Osteocyte (in vitro differentiated cells): Measurements from ENCODE around the gene SERINC3. TPM values are rescaled to one million over a fixed set of nuclear protein-coding genes. Genes with fewer than 3 reads are reported as not detected.

Experiments
- DNase-seq: peaks from one replicate; pipeline ENCODE4 v3.0.0; 2021; ENCODE audit warnings: mixed read lengths; ENCODE audit not compliant: unreplicated experiment; ENCODE audit errors: extremely low spot score
- H3K27ac Mint-ChIP-seq: one replicate; pipeline ENCODE4 v1.8.0; 2021; ENCODE audit warnings: mild to moderate bottlenecking, mixed read lengths; ENCODE audit not compliant: unreplicated experiment
- H3K27me3 Mint-ChIP-seq: one replicate; pipeline ENCODE4 v1.8.0; 2021; ENCODE audit warnings: mixed read lengths; ENCODE audit not compliant: unreplicated experiment
- H3K36me3 Mint-ChIP-seq: one replicate; pipeline ENCODE4 v1.8.0; 2021; ENCODE audit warnings: mixed read lengths; ENCODE audit not compliant: unreplicated experiment
- H3K4me1 Mint-ChIP-seq: one replicate; pipeline ENCODE4 v1.8.0; 2021; ENCODE audit warnings: mixed read lengths; ENCODE audit not compliant: unreplicated experiment
- H3K4me3 Mint-ChIP-seq: one replicate; pipeline ENCODE4 v1.8.0; 2021; ENCODE audit warnings: mild to moderate bottlenecking, moderate library complexity, mixed read lengths; ENCODE audit not compliant: unreplicated experiment
- H3K9me3 Mint-ChIP-seq: one replicate; pipeline ENCODE4 v1.8.0; 2021; ENCODE audit warnings: mixed read lengths; ENCODE audit not compliant: unreplicated experiment
- total RNA-seq: library from RNA; stranded (reverse); gene quantifications from 2 replicates; pipeline ENCODE4 v1.2.1, GENCODE V29; 2021
- TF ChIP-seq, protein P1 (sequence below): fragments of 200-600 bp; sonication (generic); IDR thresholded peaks from 2 replicates; pipeline ENCODE4 v1.5.0; 2021; ENCODE audit warnings: antibody characterized with exemption, mild to moderate bottlenecking, moderate library complexity

SERINC3 gene
- total RNA-seq, 1 donor from 2014 or later, result 121 TPM

DNA sequence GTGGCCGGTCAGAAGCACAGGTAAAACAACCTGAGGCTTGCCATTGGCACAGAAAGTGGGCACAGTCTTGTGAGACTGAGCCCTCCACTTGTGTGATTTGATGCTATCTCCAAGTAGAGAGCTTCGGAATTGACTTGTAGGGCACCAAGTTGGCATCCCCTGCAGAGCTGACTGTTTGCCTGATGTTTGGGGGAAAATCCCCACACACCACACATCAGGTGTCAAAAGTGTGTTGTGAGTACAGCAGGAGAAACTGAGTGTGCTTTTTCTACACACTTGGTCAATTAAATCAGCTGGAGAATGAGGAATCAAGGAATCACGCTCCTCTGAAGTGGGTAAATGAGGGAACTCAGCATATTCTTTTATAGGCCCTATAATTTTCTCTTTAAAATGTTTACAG lies 989 bp downstream of the SERINC3 start:
- no peaks in the 10 kb centered on the region for H3K9me3 Mint-ChIP-seq
- TF ChIP-seq, protein P1, sequence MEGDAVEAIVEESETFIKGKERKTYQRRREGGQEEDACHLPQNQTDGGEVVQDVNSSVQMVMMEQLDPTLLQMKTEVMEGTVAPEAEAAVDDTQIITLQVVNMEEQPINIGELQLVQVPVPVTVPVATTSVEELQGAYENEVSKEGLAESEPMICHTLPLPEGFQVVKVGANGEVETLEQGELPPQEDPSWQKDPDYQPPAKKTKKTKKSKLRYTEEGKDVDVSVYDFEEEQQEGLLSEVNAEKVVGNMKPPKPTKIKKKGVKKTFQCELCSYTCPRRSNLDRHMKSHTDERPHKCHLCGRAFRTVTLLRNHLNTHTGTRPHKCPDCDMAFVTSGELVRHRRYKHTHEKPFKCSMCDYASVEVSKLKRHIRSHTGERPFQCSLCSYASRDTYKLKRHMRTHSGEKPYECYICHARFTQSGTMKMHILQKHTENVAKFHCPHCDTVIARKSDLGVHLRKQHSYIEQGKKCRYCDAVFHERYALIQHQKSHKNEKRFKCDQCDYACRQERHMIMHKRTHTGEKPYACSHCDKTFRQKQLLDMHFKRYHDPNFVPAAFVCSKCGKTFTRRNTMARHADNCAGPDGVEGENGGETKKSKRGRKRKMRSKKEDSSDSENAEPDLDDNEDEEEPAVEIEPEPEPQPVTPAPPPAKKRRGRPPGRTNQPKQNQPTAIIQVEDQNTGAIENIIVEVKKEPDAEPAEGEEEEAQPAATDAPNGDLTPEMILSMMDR, result no peak
- no peaks in the 10 kb centered on the region for H3K27me3 Mint-ChIP-seq
- peaks cover 39% of the 10 kb centered on the region for H3K4me1 Mint-ChIP-seq
- H3K36me3 Mint-ChIP-seq, result no peaks in the 10 kb centered on the region
- peak overlapping the region; percentile 97 for H3K27ac Mint-ChIP-seq
- H3K4me3 Mint-ChIP-seq, result peak overlapping the region; percentile 90
- no peak for DNase-seq

DNA sequence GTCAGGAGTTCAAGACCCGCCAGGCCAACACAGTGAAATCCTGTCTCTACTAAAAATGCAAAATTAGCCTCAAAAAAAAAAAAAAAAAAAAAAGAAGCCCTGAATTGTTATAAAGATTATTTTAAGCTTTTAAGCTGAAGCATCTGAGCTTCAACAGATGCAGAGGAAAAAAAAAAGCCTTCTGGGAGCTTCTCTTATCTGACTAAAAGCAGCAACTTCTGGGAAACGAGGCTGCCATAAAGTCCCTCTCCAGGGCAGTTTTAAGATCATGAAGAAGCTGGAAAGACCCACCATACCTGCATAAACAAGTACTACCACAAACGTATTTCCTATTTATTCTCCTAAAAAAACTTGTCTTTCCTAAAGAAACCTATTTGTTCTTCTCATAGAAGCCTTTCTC lies 3.6 kb downstream of the SERINC3 start:
- H3K4me3 Mint-ChIP-seq, result no peak overlapping the region
- peaks cover 46% of the 10 kb centered on the region for H3K4me1 Mint-ChIP-seq
- no peaks in the 10 kb centered on the region for H3K27me3 Mint-ChIP-seq
- peaks cover 3% of the 10 kb centered on the region for H3K36me3 Mint-ChIP-seq
- TF ChIP-seq, protein P1, result no peak
- no peaks in the 10 kb centered on the region for H3K9me3 Mint-ChIP-seq
- no peak for DNase-seq
- no peak overlapping the region for H3K27ac Mint-ChIP-seq

DNA sequence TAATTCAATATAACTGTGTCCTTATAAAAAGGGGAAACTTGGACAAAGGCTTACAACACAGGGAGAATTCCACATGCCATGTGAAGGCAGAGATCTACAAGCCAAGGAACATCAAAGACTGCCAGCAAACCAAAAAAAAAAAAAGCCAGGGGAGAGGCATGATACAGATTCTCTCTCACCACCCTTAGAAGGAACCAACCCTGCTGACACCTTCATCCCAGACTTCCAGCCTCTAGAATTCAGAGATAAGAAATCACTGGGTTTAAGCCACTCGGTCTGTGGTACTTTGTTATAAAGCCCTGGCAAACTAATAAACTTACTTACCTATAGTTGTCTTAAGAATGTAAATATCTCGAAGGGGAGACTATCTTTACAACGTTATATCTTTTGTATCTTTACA lies 4.4 kb downstream of the SERINC3 start:
- H3K27ac Mint-ChIP-seq, result no peak overlapping the region
- TF ChIP-seq, protein P1, result no peak
- no peak for DNase-seq
- H3K27me3 Mint-ChIP-seq, result no peaks in the 10 kb centered on the region
- peaks cover 46% of the 10 kb centered on the region for H3K4me1 Mint-ChIP-seq
- peaks cover 3% of the 10 kb centered on the region for H3K36me3 Mint-ChIP-seq
- no peak overlapping the region for H3K4me3 Mint-ChIP-seq
- H3K9me3 Mint-ChIP-seq, result no peaks in the 10 kb centered on the region

DNA sequence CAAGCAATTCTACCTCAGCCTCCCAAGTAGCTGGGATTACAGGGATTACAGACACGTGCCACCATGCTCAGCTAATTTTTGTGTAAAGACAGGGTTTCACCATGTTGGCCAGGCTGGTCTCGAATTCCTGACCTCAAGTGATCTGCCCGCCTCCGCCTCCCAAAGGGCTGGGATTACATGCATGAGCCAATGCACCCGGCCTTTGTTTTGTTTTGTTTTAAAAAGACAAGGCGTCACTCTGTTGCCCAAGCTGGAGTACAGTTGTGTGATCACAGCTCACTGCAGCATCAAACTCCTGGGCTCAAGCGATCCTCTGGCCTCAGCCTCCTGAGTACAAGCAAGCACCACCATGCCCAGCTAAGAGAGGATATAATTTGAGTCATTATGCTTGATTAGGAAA lies 5.4 kb downstream of the SERINC3 start:
- Mint-ChIP-seq H3K9me3 (no peaks in the 10 kb centered on the region), H3K4me3 (no peak overlapping the region), H3K4me1 (peaks cover 41% of the 10 kb centered on the region), H3K27me3 (no peaks in the 10 kb centered on the region), H3K36me3 (peaks cover 3% of the 10 kb centered on the region), H3K27ac (no peak overlapping the region)
- TF ChIP-seq, protein P1, result no peak
- DNase-seq, result no peak

DNA sequence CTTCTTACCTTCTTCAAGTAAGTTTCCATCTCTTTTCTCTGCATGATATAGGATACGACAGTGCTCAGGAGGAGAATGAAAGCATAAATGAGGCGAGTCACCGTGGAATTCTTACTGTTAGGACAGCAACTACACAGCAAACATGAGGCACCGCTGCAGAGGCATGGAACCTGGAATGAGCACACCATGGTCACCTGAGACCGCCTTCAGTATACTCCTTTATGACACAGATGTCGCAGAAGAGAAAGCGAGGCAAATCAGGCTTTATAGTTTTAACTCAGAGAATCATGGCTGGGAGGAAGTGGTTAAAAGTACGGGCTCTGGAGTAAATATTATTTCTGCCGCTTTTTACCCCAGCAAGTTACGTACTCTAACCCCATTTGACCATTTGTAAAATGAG lies 8.0 kb downstream of the SERINC3 start:
- no peaks in the 10 kb centered on the region for H3K27me3 Mint-ChIP-seq

More for the DNA sequence above, 8.0 kb downstream of the SERINC3 start:
- no peak for DNase-seq
- Mint-ChIP-seq H3K27ac (no peak overlapping the region), H3K4me1 (peaks cover 19% of the 10 kb centered on the region), H3K36me3 (peaks cover 13% of the 10 kb centered on the region), H3K4me3 (no peak overlapping the region), H3K9me3 (no peaks in the 10 kb centered on the region)
- TF ChIP-seq, protein P1, result no peak
